ENCODE results near the gene SOS2. TPM values are rescaled to one million over a fixed set of nuclear protein-coding genes. Genes with fewer than 3 reads are reported as not detected.

Gene SOS2
- total and polyA plus RNA-seq, 9 donors, result 25.5 to 35.2 (median 31.2) TPM

DNA sequence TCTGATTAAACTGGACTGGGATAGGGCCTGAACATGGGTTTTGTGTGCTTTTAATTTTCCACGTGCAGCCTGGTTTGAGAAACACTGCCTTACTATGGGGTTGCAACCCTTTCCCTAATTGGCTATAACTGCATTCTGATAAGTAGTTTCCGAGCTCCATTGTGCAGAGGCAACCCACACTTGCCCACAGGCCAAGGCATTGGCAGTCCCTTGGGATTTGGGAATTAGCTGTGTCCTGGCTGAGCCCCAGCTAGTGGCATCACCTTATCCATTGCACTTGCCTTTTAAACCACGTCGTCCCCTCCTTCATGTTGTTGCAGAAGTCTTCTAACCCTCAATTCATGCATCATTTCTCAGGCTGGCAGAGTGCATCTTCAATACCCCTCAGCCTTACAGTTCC is 125.2 kb downstream of the SOS2 start:
- WGBS (ENCODE audit: insufficient coverage), result 68% methylated on average over 4 of the region's 4 CpGs
- peaks cover 18% of the 10 kb centered on the region for H3K36me3 ChIP-seq (ENCODE audit: control insufficient read depth, insufficient read depth, low read length)
- no peaks in the 10 kb centered on the region for H3K27me3 ChIP-seq (ENCODE audit: control insufficient read depth, insufficient read depth, low read length)
- H3K4me1 ChIP-seq (ENCODE audit: control insufficient read depth, insufficient read depth, low read length), result no peaks in the 10 kb centered on the region
- H3K9me3 ChIP-seq (replicated peaks; ENCODE audit: control insufficient read depth, low read depth, low read length), result no peaks in the 10 kb centered on the region
- H3K27ac ChIP-seq (ENCODE audit: low read length), result no peak overlapping the region
- no peak overlapping the region for H3K4me3 ChIP-seq (ENCODE audit: low read length)
- no peak for DNase-seq

- Histone ChIP-seq H3K36me3 (ENCODE audit: control insufficient read depth, insufficient read depth, low read length) (peaks cover 21% of the 10 kb centered on the region), H3K27ac (ENCODE audit: low read length) (no peak overlapping the region), H3K27me3 (ENCODE audit: control insufficient read depth, insufficient read depth, low read length) (no peaks in the 10 kb centered on the region), H3K4me1 (ENCODE audit: control insufficient read depth, insufficient read depth, low read length) (no peaks in the 10 kb centered on the region), H3K4me3 (ENCODE audit: low read length) (no peak overlapping the region), H3K9me3 (replicated peaks; ENCODE audit: control insufficient read depth, low read depth, low read length) (no peaks in the 10 kb centered on the region)
- 43% methylated on average over 1 of the region's 6 CpGs for WGBS (ENCODE audit: insufficient coverage)
- DNase-seq, result no peak
These were observed 127.8 kb downstream of the SOS2 start for GRCh38 chr14:50103558-50103957.

DNA sequence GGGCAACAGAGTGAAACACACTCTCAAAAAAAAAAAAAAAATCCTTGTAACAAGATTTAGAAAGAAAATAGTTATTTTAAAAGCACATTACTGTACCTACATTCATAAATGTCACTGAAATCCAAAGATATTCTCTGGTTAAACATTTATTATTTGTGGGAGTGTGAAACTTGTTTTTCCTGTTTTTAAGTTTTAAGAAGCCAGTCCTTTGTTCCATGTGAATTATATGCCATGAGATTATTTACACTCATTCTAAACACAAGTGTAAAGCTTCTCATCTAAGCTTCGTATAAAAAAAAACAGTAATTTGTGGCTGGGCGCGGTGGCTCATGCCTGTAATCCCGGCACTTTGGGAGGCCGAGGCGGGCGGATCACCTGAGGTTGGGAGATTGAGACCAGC is 130.0 kb downstream of the SOS2 start:
- Histone ChIP-seq H3K4me1 (ENCODE audit: control insufficient read depth, insufficient read depth, low read length) (no peaks in the 10 kb centered on the region), H3K36me3 (ENCODE audit: control insufficient read depth, insufficient read depth, low read length) (peaks cover 15% of the 10 kb centered on the region), H3K4me3 (ENCODE audit: low read length) (no peak overlapping the region), H3K27me3 (ENCODE audit: control insufficient read depth, insufficient read depth, low read length) (no peaks in the 10 kb centered on the region), H3K27ac (ENCODE audit: low read length) (no peak overlapping the region), H3K9me3 (replicated peaks; ENCODE audit: control insufficient read depth, low read depth, low read length) (no peaks in the 10 kb centered on the region)
- no peak for DNase-seq
- WGBS (ENCODE audit: insufficient coverage), result no CpG with 5 or more reads among the region's 7 CpGs

DNA sequence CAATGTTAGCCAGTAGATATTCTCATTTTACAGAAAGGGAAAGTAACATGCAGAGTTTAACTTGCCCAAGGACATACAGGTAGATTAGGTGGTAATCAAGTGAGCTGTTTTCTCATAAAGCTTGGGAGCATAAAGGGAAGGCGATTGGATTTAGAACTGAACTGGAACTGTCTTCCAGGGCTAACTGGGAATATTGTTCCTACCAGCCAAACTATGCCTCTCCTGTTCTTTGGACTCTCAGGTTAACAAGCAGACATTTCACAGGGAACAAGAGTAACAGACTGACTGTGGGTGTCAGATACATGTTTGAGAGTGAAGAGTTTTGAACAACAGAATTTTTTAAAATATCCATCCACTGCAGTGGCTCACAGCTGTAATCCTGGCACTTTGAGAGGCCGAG is 130.6 kb downstream of the SOS2 start:
- Histone ChIP-seq H3K4me3 (ENCODE audit: low read length) (no peak overlapping the region), H3K36me3 (ENCODE audit: control insufficient read depth, insufficient read depth, low read length) (peaks cover 11% of the 10 kb centered on the region), H3K27me3 (ENCODE audit: control insufficient read depth, insufficient read depth, low read length) (no peaks in the 10 kb centered on the region), H3K4me1 (ENCODE audit: control insufficient read depth, insufficient read depth, low read length) (no peaks in the 10 kb centered on the region), H3K27ac (ENCODE audit: low read length) (no peak overlapping the region), H3K9me3 (replicated peaks; ENCODE audit: control insufficient read depth, low read depth, low read length) (no peaks in the 10 kb centered on the region)
- no CpG with 5 or more reads among the region's 2 CpGs for WGBS (ENCODE audit: insufficient coverage)
- no peak for DNase-seq

GRCh38 chr14:50099335-50099734 is 132.0 kb downstream of the SOS2 start:
- H3K36me3 ChIP-seq (ENCODE audit: control insufficient read depth, insufficient read depth, low read length), result peaks cover 11% of the 10 kb centered on the region
- 81% methylated on average over 3 of the region's 4 CpGs for WGBS (ENCODE audit: insufficient coverage)
- no peak overlapping the region for H3K27ac ChIP-seq (ENCODE audit: low read length)

GRCh38 chr14:50095895-50096294 is 135.5 kb downstream of the SOS2 start:
- no peaks in the 10 kb centered on the region for H3K9me3 ChIP-seq (replicated peaks; ENCODE audit: control insufficient read depth, low read depth, low read length)
- H3K36me3 ChIP-seq (ENCODE audit: control insufficient read depth, insufficient read depth, low read length), result peaks cover 9% of the 10 kb centered on the region
- H3K4me1 ChIP-seq (ENCODE audit: control insufficient read depth, insufficient read depth, low read length), result no peaks in the 10 kb centered on the region
- no CpG with 5 or more reads among the region's 1 CpG for WGBS (ENCODE audit: insufficient coverage)
- no peak overlapping the region for H3K27ac ChIP-seq (ENCODE audit: low read length)
- H3K4me3 ChIP-seq (ENCODE audit: low read length), result no peak overlapping the region
- DNase-seq, result no peak
- H3K27me3 ChIP-seq (ENCODE audit: control insufficient read depth, insufficient read depth, low read length), result no peaks in the 10 kb centered on the region

More at GRCh38 chr14:50099335-50099734, 132.0 kb downstream of the SOS2 start:
- DNase-seq, result no peak
- Histone ChIP-seq H3K4me3 (ENCODE audit: low read length) (no peak overlapping the region), H3K9me3 (replicated peaks; ENCODE audit: control insufficient read depth, low read depth, low read length) (no peaks in the 10 kb centered on the region), H3K27me3 (ENCODE audit: control insufficient read depth, insufficient read depth, low read length) (no peaks in the 10 kb centered on the region), H3K4me1 (ENCODE audit: control insufficient read depth, insufficient read depth, low read length) (no peaks in the 10 kb centered on the region)

DNA sequence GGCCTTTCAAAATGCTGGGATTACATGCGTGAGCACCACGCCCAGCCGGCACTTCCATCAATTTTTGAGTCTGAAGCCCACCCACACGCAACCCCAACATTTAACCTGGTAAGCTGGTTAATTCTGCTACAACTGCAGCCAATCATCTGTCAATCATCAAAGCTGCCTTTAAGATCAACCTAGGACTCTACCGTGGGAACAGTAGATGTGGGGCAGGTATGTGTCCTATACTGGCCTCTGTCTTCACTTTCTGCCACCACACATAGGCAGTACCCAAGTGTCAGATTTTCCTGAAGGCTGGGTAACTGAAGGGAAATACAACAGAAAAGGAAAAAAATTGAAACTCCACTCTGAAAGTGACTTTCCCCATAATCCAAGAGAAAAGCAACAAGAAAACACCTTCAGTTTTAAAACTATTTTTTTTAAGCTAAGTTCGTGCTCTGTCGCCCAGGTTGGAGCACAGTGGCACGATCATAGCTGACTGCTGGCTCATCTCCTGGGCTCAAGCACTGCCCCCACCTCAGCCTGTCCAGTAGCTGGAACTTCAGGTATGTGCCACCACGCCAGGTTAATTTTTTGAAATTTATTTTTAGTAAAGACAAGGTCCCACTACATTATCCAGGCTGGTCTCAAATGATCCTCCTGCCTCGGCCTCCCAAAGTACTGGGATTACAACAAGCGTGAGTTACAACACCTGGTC is 137.2 kb downstream of the SOS2 start:
- no peaks in the 10 kb centered on the region for H3K27me3 ChIP-seq (ENCODE audit: control insufficient read depth, insufficient read depth, low read length)
- H3K9me3 ChIP-seq (replicated peaks; ENCODE audit: control insufficient read depth, low read depth, low read length), result no peaks in the 10 kb centered on the region
- no peak overlapping the region for H3K27ac ChIP-seq (ENCODE audit: low read length)
- DNase-seq, result no peak
- no peaks in the 10 kb centered on the region for H3K4me1 ChIP-seq (ENCODE audit: control insufficient read depth, insufficient read depth, low read length)
- H3K36me3 ChIP-seq (ENCODE audit: control insufficient read depth, insufficient read depth, low read length), result peaks cover 2% of the 10 kb centered on the region
- 86% methylated on average over 7 of the region's 11 CpGs for WGBS (ENCODE audit: insufficient coverage)
- no peak overlapping the region for H3K4me3 ChIP-seq (ENCODE audit: low read length)

- H3K4me1 ChIP-seq (ENCODE audit: control insufficient read depth, insufficient read depth, low read length), result no peaks in the 10 kb centered on the region
- no peak for DNase-seq
- H3K9me3 ChIP-seq (replicated peaks; ENCODE audit: control insufficient read depth, low read depth, low read length), result no peaks in the 10 kb centered on the region
- WGBS (ENCODE audit: insufficient coverage), result 80% methylated on average over 1 of the region's 2 CpGs
- no peak overlapping the region for H3K4me3 ChIP-seq (ENCODE audit: low read length)
- peaks cover 3% of the 10 kb centered on the region for H3K36me3 ChIP-seq (ENCODE audit: control insufficient read depth, insufficient read depth, low read length)
- H3K27me3 ChIP-seq (ENCODE audit: control insufficient read depth, insufficient read depth, low read length), result no peaks in the 10 kb centered on the region
- no peak overlapping the region for H3K27ac ChIP-seq (ENCODE audit: low read length)
These were observed 137.9 kb downstream of the SOS2 start for GRCh38 chr14:50093496-50093895.

GRCh38 chr14:50092006-50092555 is 139.3 kb downstream of the SOS2 start:
- 83% methylated on average over 1 of the region's 6 CpGs for WGBS (ENCODE audit: insufficient coverage)

GRCh38 chr14:50091240-50091913 is 140.0 kb downstream of the SOS2 start:
- H3K36me3 ChIP-seq (ENCODE audit: control insufficient read depth, insufficient read depth, low read length), result peaks cover 4% of the 10 kb centered on the region
- H3K4me3 ChIP-seq (ENCODE audit: low read length), result no peak overlapping the region
- WGBS (ENCODE audit: insufficient coverage), result 90% methylated on average over 7 of the region's 7 CpGs
- H3K27me3 ChIP-seq (ENCODE audit: control insufficient read depth, insufficient read depth, low read length), result no peaks in the 10 kb centered on the region
- no peaks in the 10 kb centered on the region for H3K4me1 ChIP-seq (ENCODE audit: control insufficient read depth, insufficient read depth, low read length)
- no peak overlapping the region for H3K27ac ChIP-seq (ENCODE audit: low read length)
- DNase-seq, result no peak
- H3K9me3 ChIP-seq (replicated peaks; ENCODE audit: control insufficient read depth, low read depth, low read length), result no peaks in the 10 kb centered on the region

More at GRCh38 chr14:50092006-50092555, 139.3 kb downstream of the SOS2 start:
- Histone ChIP-seq H3K9me3 (replicated peaks; ENCODE audit: control insufficient read depth, low read depth, low read length) (no peaks in the 10 kb centered on the region), H3K27ac (ENCODE audit: low read length) (no peak overlapping the region), H3K36me3 (ENCODE audit: control insufficient read depth, insufficient read depth, low read length) (peaks cover 4% of the 10 kb centered on the region), H3K27me3 (ENCODE audit: control insufficient read depth, insufficient read depth, low read length) (no peaks in the 10 kb centered on the region), H3K4me3 (ENCODE audit: low read length) (no peak overlapping the region), H3K4me1 (ENCODE audit: control insufficient read depth, insufficient read depth, low read length) (no peaks in the 10 kb centered on the region)
- DNase-seq, result no peak

Measured in muscle of leg (tissue), 11 donors.